Measurements from ENCODE around the gene CASTOR1. TPM values are rescaled to one million over a fixed set of nuclear protein-coding genes. Genes with fewer than 3 reads are reported as not detected.

Gene CASTOR1
- total and polyA plus RNA-seq, 11 donors = 3.8 to 16.6 (median 7.1) TPM

GRCh38 chr22:30277547-30278344, 11.6 kb downstream of the CASTOR1 start:
- TF ChIP-seq CTCF (IDR thresholded peaks at IDR 0.05) (no peak), POLR2A (IDR thresholded peaks at IDR 0.05) (no peak)
- peak overlapping the region in 1 of 12 donors; percentile 16 for H3K4me3 ChIP-seq
- peak overlapping the region in 8 of 12 donors; percentile 18 to 80 (median 51) for H3K27ac ChIP-seq
- WGBS, 4 donors = 38 to 57% (median 51%) methylated on average over 13 to 14 of the region's 14 CpGs
- ATAC-seq = peak in 3 of 4 donors; percentile 61 to 77 (median 65)
- no peaks in the 10 kb centered on the region for H3K36me3 ChIP-seq
- H3K9me3 ChIP-seq = no peaks in the 10 kb centered on the region
- intact Hi-C loops (cut with DNase I) = loop anchor here in 1 of 10 donors (5.0 kb wide), 1 partner anchor 100 kb away; no protein-coding TSS in a partner anchor
- no peak for DNase-seq
- peaks cover 0 to 80% (median 7%) of the 10 kb centered on the region in 12 donors for H3K4me1 ChIP-seq
- no peaks in the 10 kb centered on the region for H3K27me3 ChIP-seq

GRCh38 chr22:30276039-30276438, 13.3 kb downstream of the CASTOR1 start:
- WGBS, 4 donors = 72 to 77% (median 75%) methylated on average over 8 of the region's 8 CpGs
- Histone ChIP-seq H3K27me3 (no peaks in the 10 kb centered on the region), H3K4me3 (no peak overlapping the region), H3K9me3 (no peaks in the 10 kb centered on the region), H3K27ac (peak overlapping the region in 1 of 12 donors; percentile 37), H3K4me1 (peaks cover 0 to 87% (median 7%) of the 10 kb centered on the region in 12 donors), H3K36me3 (no peaks in the 10 kb centered on the region)
- ATAC-seq = no peak
- no peak for DNase-seq
- no peak for TF ChIP-seq POLR2A (IDR thresholded peaks at IDR 0.05)
- no peak for TF ChIP-seq CTCF (IDR thresholded peaks at IDR 0.05)
- intact Hi-C loops (cut with DNase I) = loop anchor here in 1 of 10 donors (5.0 kb wide), 1 partner anchor 101 kb away; no protein-coding TSS in a partner anchor

- Histone ChIP-seq H3K4me3 (no peak overlapping the region), H3K9me3 (no peaks in the 10 kb centered on the region), H3K36me3 (no peaks in the 10 kb centered on the region), H3K27me3 (no peaks in the 10 kb centered on the region), H3K27ac (peak overlapping the region in 1 of 12 donors; percentile 37), H3K4me1 (peaks cover 0 to 89% (median 7%) of the 10 kb centered on the region in 12 donors)
- intact Hi-C loops (cut with DNase I) = loop anchor here in 1 of 10 donors (5.0 kb wide), 1 partner anchor 102 kb away; no protein-coding TSS in a partner anchor
- no peak for ATAC-seq
- TF ChIP-seq CTCF (IDR thresholded peaks at IDR 0.05) (no peak), POLR2A (IDR thresholded peaks at IDR 0.05) (no peak)
- no peak for DNase-seq
- WGBS, 4 donors = 63 to 75% (median 69%) methylated on average over 8 of the region's 8 CpGs
Observed at GRCh38 chr22:30275625-30276024, 13.7 kb downstream of the CASTOR1 start.

- ATAC-seq (no peak), DNase-seq (no peak)
- H3K4me1 ChIP-seq = peaks cover 0 to 86% (median 7%) of the 10 kb centered on the region in 12 donors
- 77 to 94% (median 90%) methylated on average over 9 of the region's 9 CpGs for WGBS, 4 donors
- H3K4me3 ChIP-seq = no peak overlapping the region
- TF ChIP-seq POLR2A (IDR thresholded peaks at IDR 0.05) (no peak), CTCF (IDR thresholded peaks at IDR 0.05) (no peak)
- no peak overlapping the region for H3K27ac ChIP-seq
- no peaks in the 10 kb centered on the region for H3K27me3 ChIP-seq
- H3K36me3 ChIP-seq = no peaks in the 10 kb centered on the region
- intact Hi-C loops (cut with DNase I) = no loop called here
- no peaks in the 10 kb centered on the region for H3K9me3 ChIP-seq
Observed at GRCh38 chr22:30274437-30274812, 14.9 kb downstream of the CASTOR1 start.

Data from heart left ventricle (tissue), 16 donors.